CD4-positive, alpha-beta T cell treated with Interferon alpha-2 for 1 hour (primary cell): ENCODE results near the gene GMEB2.
A peak's percentile ranks its signal among the peaks of the same experiment; 100 is the strongest.
"Not testable (repeated sequence)": the region's sequence is repeated elsewhere in the genome, so short reads cannot be mapped to it uniquely, and the experiment has no call there.

Experiments
- DNase-seq, 2 donors: peaks; one replicate each; pipeline ENCODE4 v3.0.0-alpha.2; 2020 to 2022

The GMEB2 gene

DNA sequence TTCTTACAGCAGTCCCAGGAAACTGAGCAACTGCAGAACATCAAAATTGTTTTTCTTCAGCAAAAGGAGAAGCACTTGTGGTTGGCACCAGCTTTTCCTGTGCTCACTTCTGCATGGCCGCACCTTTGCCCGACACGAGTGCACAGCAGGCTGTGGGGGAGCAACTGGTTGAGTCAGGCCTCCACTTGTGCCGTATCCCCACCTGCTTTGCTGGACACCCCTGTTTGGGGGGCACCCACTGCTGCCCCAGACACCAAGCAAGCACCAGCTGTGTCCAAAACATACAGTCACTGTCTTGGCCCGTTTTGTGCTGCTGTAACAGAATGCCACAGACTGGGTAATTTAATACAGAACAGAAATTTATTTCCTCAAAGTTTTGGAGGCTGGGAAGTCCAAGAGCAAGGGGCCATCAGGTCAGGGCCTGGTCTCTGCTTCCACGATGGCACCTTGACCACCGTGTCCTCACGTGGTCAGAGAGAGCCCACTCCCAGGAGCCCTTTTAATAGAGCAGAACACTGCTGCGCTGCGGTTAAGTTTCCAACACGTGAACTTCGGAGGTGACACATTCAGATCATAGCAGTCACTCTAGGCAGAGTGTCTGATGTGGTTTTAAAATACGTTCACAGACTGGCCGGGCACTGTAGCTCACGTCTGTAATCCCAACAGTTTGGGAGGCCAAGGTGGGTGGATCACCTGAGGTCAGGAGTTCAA lies 8.7 kb upstream of the GMEB2 start:
- DNase-seq, result peak; percentile 78 to 84

- DNase-seq, result no peak
These were observed 6.8 kb upstream of the GMEB2 start for GRCh38 chr20:63633732-63634131.

GRCh38 chr20:63631426-63631825 lies 4.5 kb upstream of the GMEB2 start:
- DNase-seq, result not testable (repeated sequence)

GRCh38 chr20:63630956-63631355 lies 4.1 kb upstream of the GMEB2 start:
- not testable (repeated sequence) for DNase-seq

GRCh38 chr20:63628246-63628975 lies 1.5 kb upstream of the GMEB2 start:
- peak; percentile 59 to 67 for DNase-seq

DNA sequence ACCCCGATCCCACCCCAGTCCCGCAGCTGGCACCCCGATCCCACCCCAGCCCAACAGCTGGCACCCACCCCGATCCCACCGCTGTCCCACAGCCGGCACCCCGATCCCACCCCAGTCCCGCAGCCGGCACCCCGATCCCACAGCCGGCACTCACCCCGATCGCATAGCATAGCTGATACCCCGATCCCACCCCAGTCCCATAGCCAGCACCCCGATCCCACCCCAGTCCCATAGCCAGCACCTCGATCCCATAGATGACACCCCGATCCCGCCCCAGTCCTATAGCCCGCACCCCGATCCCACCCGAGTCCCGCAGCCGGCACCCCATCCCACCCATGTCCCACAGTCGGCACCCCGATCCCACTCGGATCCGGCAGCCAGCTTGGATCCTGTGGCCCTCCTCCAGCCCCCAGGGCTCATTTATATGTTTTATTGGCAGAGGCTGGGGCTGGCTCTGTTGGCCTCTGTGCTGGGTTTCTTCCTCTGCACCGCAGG lies 897 bp upstream of the GMEB2 start:
- DNase-seq, result no peak

DNA sequence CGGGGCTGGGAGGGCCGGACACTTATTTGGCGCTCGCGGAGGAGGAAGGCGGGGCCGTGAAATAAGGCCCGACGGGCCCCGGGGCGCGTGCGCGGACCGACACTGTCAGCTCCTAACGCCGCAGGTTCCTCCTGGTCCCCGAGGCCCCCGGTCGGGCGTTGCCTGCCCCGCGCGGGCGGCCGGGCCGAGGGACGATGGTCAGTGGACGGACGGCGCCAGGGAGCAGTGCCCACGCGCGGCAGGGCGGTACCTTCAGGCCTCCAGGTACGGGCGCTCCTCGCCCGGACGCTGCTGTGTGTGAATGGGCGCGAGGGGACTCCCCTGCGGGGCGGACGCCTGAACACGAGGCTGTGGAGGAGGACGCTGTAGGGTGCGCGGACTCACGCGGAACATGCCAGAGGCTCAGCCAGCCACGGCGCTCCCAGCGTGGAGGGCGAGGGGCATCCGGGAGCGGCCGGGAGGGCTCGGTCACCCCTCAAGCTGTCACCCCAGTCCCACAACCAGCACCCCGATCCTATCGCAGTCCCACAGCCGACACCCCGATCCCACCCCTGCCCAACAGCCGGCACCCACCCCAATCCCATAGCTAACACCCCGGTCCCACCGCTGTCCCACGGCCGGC lies 339 bp upstream of the GMEB2 start:
- DNase-seq, result peak; percentile 95 to 97

DNA sequence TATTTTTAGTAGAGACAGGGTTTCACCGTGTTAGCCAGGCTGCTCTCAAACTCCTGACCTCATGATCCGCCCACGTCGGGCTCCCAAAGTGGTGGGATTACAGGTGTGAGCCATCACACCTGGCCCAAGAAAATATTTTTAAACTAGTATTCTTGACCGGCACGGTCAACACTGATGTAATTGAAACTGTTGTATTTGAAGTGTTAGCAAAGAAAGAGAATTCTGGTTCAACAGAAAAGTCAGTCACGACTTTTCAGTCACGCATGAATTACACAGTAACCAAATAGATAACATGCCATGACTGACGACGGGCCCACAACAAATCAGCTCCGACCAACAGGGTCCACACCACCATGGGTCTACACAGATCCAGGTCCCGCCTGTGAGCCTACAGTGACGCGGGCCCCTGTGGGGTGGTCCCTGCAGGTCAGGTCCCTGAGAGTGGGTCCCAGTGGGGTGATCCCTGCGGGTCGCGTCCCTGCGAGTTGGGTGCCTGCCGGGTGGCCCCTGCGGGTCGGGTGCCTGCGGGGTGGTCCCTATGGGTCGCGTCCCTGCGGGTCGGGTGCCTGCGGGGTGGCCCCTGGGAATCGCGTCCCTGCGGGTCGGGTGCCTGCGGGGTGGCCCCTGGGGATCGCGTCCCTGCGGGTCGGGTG lies 1.0 kb downstream of the GMEB2 start:
- peak in 1 of 2 donors; percentile 31 for DNase-seq

GRCh38 chr20:63624486-63624885 lies 2.4 kb downstream of the GMEB2 start:
- no peak for DNase-seq

- no peak for DNase-seq
These were observed 4.2 kb downstream of the GMEB2 start for GRCh38 chr20:63622732-63623131.

- no peak for DNase-seq
These were observed 4.8 kb downstream of the GMEB2 start for GRCh38 chr20:63622096-63622495.

GRCh38 chr20:63620991-63621390 lies 5.9 kb downstream of the GMEB2 start:
- no peak for DNase-seq

DNA sequence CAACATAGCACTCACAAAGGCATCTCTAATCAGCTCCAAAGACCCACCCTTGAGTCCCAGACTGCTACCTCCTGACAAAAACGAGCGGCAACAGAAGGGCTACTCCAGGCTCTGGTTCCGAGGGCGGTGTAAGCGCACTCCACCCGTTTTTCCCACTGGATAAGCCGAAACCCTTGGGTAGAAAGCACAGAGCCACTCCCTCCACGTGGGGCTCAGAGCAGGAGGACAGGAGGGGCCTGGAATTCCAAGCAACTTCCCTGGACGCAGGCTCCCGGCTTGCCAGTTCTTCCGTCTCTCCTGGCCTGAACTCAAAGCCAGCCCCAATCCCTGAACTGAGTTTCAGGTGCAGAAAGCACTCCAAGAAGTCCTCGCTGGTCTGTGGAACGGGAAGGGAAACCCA lies 7.4 kb downstream of the GMEB2 start:
- DNase-seq, result no peak

GRCh38 chr20:63619086-63619485 lies 7.8 kb downstream of the GMEB2 start:
- no peak for DNase-seq

GRCh38 chr20:63618291-63618980 lies 8.5 kb downstream of the GMEB2 start:
- no peak for DNase-seq

- DNase-seq, result no peak
These were observed 9.0 kb downstream of the GMEB2 start for GRCh38 chr20:63617876-63618265.

GRCh38 chr20:63617092-63617875 lies 9.6 kb downstream of the GMEB2 start:
- DNase-seq, result no peak

DNA sequence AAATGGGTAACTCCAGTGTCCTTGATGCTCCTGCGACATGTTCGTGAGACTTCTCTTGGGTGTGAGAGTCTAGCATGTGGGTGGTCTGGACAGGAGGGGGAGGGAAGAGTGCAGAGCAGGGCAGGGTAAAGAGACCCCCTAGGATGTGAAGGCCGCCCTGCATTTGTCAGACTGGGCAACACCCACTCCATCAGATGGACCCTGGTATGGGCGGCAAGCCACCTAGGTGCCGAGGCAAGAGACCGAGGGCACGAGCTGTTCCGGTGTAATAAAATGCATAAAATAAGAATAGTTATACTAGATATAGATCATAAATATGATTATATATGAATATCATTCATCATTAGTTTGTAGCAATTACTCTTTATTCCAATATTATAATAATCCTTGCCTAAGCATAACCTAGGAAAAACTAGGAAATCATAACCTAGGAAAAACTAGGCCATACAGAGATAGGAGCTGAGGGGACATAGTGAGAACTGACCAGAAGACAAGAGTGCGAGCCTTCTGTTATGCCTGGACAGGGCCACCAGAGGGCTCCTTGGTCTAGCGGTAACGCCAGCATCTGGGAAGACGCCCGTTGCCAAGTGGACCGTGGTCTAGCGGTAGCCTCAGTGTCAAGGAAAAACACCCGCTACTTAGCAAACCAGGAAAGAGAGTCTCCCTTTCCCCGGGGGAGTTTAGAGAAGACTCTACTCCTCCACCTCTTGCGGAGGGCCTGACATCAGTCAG lies 12.9 kb downstream of the GMEB2 start:
- not testable (repeated sequence) for DNase-seq

DNA sequence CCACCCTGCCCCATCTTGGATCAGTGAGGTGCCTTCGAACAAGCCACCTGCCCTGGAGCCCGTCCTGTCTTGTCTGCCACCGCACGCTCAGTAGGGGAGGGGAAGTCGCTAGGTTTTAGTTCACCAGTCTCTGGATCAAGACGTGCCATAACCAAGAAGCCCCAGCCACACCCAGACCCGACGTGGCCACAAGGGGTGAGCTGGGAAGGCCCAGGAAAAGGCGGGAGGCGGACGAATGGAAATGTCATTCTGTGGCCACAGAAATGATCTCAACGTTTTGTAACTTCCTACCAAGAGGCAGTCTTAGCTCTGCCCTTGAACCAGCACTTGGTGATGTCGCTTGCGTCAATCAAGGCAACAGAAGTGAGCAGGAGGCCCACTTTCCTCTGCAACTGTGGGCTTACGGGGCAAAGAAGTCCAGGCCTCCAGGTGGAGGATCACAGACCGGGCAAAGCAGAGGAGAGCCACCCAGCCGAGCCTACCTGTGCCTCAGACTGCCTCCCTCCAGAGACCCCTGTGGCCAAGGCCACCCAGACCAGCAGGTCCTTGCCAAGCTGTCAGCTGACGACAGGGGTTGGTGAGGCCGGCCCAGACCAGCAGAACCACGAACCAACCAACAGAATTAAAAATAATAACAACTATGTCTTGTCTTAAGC lies 14.5 kb downstream of the GMEB2 start:
- DNase-seq, result peak in 1 of 2 donors; percentile 60

- DNase-seq, result no peak
These were observed 15.3 kb downstream of the GMEB2 start for GRCh38 chr20:63611646-63612045.
